ENCODE data around the gene CAPN12. TPM values are rescaled to one million over a fixed set of nuclear protein-coding genes. Genes with fewer than 3 reads are reported as not detected.

The CAPN12 gene
- polyA plus RNA-seq, 3 donors = 9.1 to 14.0 (median 12.9) TPM

- DNase-seq = no peak
These were observed 45.8 kb downstream of the CAPN12 start for GRCh38 chr19:38698225-38699026.

GRCh38 chr19:38697641-38698071, 46.6 kb downstream of the CAPN12 start:
- no peak for DNase-seq

GRCh38 chr19:38697197-38697596, 47.1 kb downstream of the CAPN12 start:
- no peak for DNase-seq

- no peak for DNase-seq
These were observed 47.6 kb downstream of the CAPN12 start for GRCh38 chr19:38696729-38697055.

- no peak for DNase-seq
These were observed 48.2 kb downstream of the CAPN12 start for GRCh38 chr19:38695832-38696728.

GRCh38 chr19:38695317-38695683, 49.0 kb downstream of the CAPN12 start:
- no peak for DNase-seq

GRCh38 chr19:38693380-38694223, 50.7 kb downstream of the CAPN12 start:
- peak; percentile 91 for DNase-seq

GRCh38 chr19:38692458-38693379, 51.6 kb downstream of the CAPN12 start:
- DNase-seq = no peak

- DNase-seq = peak; percentile 62
These were observed 52.3 kb downstream of the CAPN12 start for GRCh38 chr19:38691938-38692457.

- DNase-seq = no peak
These were observed 53.4 kb downstream of the CAPN12 start for GRCh38 chr19:38690832-38691231.

GRCh38 chr19:38690146-38690545, 54.1 kb downstream of the CAPN12 start:
- DNase-seq = no peak

- DNase-seq = no peak
These were observed 56.4 kb downstream of the CAPN12 start for GRCh38 chr19:38687837-38688378.

- no peak for DNase-seq
These were observed 57.8 kb downstream of the CAPN12 start for GRCh38 chr19:38686530-38686888.

GRCh38 chr19:38685666-38686529, 58.4 kb downstream of the CAPN12 start:
- DNase-seq = no peak

GRCh38 chr19:38684862-38685665, 59.2 kb downstream of the CAPN12 start:
- no peak for DNase-seq

- DNase-seq = no peak
These were observed 60.0 kb downstream of the CAPN12 start for GRCh38 chr19:38684078-38684861.

- DNase-seq = peak; percentile 87
These were observed 60.7 kb downstream of the CAPN12 start for GRCh38 chr19:38683393-38684077.

All from renal pelvis (tissue), 4 donors.